Measurements from ENCODE around the gene SH2D5. TPM values are rescaled to one million over a fixed set of nuclear protein-coding genes. Genes with fewer than 3 reads are reported as not detected.

Gene SH2D5
- polyA plus RNA-seq, 3 donors, result not detected

DNA sequence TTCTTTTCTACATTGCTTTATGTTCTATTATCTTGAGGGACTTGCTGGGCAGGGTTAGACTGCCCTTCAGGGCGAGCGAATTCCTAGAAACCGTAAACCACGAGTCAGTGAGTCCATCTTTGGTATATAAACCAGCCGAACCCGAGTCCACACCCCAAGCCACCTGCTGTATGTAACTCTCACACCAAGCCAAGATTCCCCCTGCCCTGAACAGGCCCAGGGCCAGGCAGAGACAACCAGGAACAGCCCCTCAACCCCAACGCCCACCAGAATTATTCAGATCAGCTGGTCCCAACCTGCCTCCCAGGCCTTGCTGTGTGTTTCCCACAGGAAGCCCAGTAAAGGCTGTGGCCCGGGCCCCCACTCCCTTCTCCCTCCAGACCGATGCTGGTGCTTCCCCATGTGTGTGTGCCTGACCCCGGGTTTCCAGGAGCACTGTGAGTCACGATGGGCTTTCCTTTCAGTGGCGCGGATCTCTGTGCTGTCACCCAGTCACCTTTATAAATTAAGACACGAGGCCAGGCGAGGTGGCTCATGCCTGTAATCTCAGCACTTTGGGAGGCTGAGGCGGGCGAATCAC lies 31.8 kb downstream of the SH2D5 start:
- Histone ChIP-seq H3K4me1 (ENCODE audit: control insufficient read depth in 1 of 2, insufficient read depth in 2 of 2, low read length in 2 of 2) (peaks cover 9 to 11% of the 10 kb centered on the region in 2 donors), H3K4me3 (replicated peaks in 1 of 3; ENCODE audit: low read depth in 2 of 3, low read length in 3 of 3) (no peak overlapping the region), H3K27me3 (ENCODE audit: control insufficient read depth in 2 of 2, insufficient read depth in 2 of 2, low read length in 2 of 2) (no peaks in the 10 kb centered on the region), H2AFZ (ENCODE audit: insufficient read depth, low read depth, low read length, poor library complexity, severe bottlenecking) (no peak overlapping the region), H3K79me2 (ENCODE audit: insufficient read depth, low read length) (no peaks in the 10 kb centered on the region), H3K9ac (ENCODE audit: insufficient read depth, low read length, poor library complexity, severe bottlenecking) (no peak overlapping the region), H3K9me3 (replicated peaks in 1 of 2; ENCODE audit: control insufficient read depth in 1 of 2, insufficient read depth in 1 of 2, low read length in 2 of 2) (no peaks in the 10 kb centered on the region), H4K20me1 (ENCODE audit: insufficient read depth, low read length) (no peaks in the 10 kb centered on the region), H3K4me2 (replicated peaks; ENCODE audit: extremely low read depth, low read length, poor library complexity, severe bottlenecking) (no peak overlapping the region), H3K36me3 (replicated peaks in 1 of 2; ENCODE audit: control insufficient read depth in 1 of 2, insufficient read depth in 2 of 2, low read length in 2 of 2) (no peaks in the 10 kb centered on the region), H3K27ac (ENCODE audit: low read depth in 1 of 2, low read length in 2 of 2) (no peak overlapping the region)
- Mint-ChIP-seq H3K36me3 (no peaks in the 10 kb centered on the region), H3K9me3 (no peaks in the 10 kb centered on the region), H3K27ac (no peak overlapping the region), H3K4me3 (no peak overlapping the region), H3K27me3 (ENCODE audit: low read depth in 3 of 3) (peaks cover 3 to 9% (median 9%) of the 10 kb centered on the region in 3 donors), H3K4me1 (peaks cover 7% of the 10 kb centered on the region)
- DNase-seq, result no peak
- WGBS (ENCODE audit: insufficient coverage), result 81% methylated on average over 10 of the region's 17 CpGs
- intact Hi-C loops (cut with micrococcal nuclease), result no loop called here
- TF ChIP-seq, protein P1, sequence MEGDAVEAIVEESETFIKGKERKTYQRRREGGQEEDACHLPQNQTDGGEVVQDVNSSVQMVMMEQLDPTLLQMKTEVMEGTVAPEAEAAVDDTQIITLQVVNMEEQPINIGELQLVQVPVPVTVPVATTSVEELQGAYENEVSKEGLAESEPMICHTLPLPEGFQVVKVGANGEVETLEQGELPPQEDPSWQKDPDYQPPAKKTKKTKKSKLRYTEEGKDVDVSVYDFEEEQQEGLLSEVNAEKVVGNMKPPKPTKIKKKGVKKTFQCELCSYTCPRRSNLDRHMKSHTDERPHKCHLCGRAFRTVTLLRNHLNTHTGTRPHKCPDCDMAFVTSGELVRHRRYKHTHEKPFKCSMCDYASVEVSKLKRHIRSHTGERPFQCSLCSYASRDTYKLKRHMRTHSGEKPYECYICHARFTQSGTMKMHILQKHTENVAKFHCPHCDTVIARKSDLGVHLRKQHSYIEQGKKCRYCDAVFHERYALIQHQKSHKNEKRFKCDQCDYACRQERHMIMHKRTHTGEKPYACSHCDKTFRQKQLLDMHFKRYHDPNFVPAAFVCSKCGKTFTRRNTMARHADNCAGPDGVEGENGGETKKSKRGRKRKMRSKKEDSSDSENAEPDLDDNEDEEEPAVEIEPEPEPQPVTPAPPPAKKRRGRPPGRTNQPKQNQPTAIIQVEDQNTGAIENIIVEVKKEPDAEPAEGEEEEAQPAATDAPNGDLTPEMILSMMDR (IDR thresholded peaks at IDR 0.05), result no peak

DNA sequence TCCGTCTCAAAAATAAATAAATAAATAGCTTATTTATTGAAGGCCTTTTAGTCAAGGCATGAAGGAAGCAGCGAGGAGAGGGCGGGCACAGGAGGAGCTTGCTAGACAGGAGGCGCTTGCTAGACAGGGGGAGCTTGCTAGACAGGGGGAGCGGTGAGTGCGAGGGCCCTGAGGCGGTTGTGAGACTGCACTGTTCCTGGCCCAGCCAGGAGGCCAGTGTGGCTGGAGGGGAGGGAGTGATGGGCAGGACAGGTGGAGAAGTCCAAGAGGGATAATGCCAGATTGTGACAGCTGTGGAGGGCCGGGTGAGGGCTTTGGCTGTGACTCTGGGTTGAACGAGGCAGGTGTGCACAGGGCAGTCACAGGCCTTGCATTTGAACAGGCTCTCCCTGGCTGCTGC lies 32.9 kb downstream of the SH2D5 start:
- no peaks in the 10 kb centered on the region for H4K20me1 ChIP-seq (ENCODE audit: insufficient read depth, low read length)
- H3K4me2 ChIP-seq (replicated peaks; ENCODE audit: extremely low read depth, low read length, poor library complexity, severe bottlenecking), result no peak overlapping the region
- Mint-ChIP-seq H3K4me1 (peaks cover 7% of the 10 kb centered on the region), H3K27ac (peak overlapping the region in 1 of 7 donors; percentile 27), H3K4me3 (no peak overlapping the region), H3K27me3 (ENCODE audit: low read depth in 3 of 3) (peaks cover 3 to 13% (median 9%) of the 10 kb centered on the region in 3 donors), H3K9me3 (no peaks in the 10 kb centered on the region), H3K36me3 (no peaks in the 10 kb centered on the region)
- intact Hi-C loops (cut with micrococcal nuclease), result loop anchor here (5.0 to 10.0 kb wide), 2 partner anchors 33 to 495 kb away; partner anchors contain the start of gene SH2D5 (in 1 of the 2)
- 96% methylated on average over 8 of the region's 9 CpGs for WGBS (ENCODE audit: insufficient coverage)
- H3K27me3 ChIP-seq (ENCODE audit: control insufficient read depth in 2 of 2, insufficient read depth in 2 of 2, low read length in 2 of 2), result no peaks in the 10 kb centered on the region
- peaks cover 9 to 11% of the 10 kb centered on the region in 2 donors for H3K4me1 ChIP-seq (ENCODE audit: control insufficient read depth in 1 of 2, insufficient read depth in 2 of 2, low read length in 2 of 2)
- H3K27ac ChIP-seq (ENCODE audit: low read depth in 1 of 2, low read length in 2 of 2), result no peak overlapping the region
- H3K9me3 ChIP-seq (replicated peaks in 1 of 2; ENCODE audit: control insufficient read depth in 1 of 2, insufficient read depth in 1 of 2, low read length in 2 of 2), result no peaks in the 10 kb centered on the region
- no peak for DNase-seq
- no peak overlapping the region for H3K9ac ChIP-seq (ENCODE audit: insufficient read depth, low read length, poor library complexity, severe bottlenecking)
- no peaks in the 10 kb centered on the region for H3K36me3 ChIP-seq (replicated peaks in 1 of 2; ENCODE audit: control insufficient read depth in 1 of 2, insufficient read depth in 2 of 2, low read length in 2 of 2)
- no peak overlapping the region for H2AFZ ChIP-seq (ENCODE audit: insufficient read depth, low read depth, low read length, poor library complexity, severe bottlenecking)
- H3K79me2 ChIP-seq (ENCODE audit: insufficient read depth, low read length), result no peaks in the 10 kb centered on the region
- TF ChIP-seq, protein P1 (IDR thresholded peaks at IDR 0.05), result no peak
- no peak overlapping the region for H3K4me3 ChIP-seq (replicated peaks in 1 of 3; ENCODE audit: low read depth in 2 of 3, low read length in 3 of 3)

All from CD14-positive monocyte (primary cell).